ENCODE results near the gene SART3. TPM values are rescaled to one million over a fixed set of nuclear protein-coding genes. Genes with fewer than 3 reads are reported as not detected.

Gene SART3
- total and polyA plus RNA-seq, 2 of the 8 experiments (the other 6 are each of a cell fraction or from before 2014, with no cell fraction given): 16.0 to 103 TPM

DNA sequence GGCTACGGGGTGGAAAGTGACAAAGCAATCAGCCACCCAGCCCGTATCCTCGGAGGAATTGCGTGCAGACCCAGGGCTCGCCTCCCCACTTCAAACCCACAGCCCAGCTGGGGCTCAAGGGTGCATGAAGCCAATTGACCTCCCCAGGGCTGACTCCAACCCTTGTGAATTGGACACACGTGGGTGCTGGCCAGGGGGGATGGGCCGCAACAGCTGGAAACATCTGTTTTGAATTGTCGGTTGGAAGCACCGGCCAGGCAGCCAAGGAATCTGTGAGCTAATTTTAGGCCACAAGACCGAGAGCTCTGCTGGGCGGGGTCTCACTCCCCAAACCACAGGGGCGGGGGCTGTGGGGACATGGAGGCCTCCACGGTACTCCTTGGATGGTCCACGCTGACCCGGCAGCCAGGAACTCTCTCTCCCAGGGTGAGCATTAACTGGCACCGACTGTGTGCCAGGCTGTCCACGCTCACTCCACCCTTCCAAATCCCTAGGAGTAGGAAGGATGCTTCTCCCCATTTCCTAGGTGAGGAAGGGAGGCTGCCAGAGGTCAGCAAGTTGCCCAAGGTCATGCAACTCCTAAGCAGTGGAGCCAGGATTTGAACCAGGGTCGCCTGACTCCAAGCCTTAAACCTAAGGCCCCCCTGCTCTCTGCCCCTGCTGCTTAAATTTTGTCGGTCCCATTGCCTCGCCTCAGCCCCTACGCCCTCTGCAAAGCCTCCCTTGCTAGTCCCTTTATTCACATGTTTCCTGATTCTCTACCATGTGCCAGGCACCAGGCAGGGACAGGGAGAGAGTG is 48.8 kb upstream of the SART3 start:
- 80% methylated on average over 21 of the region's 21 CpGs; no CpG with 5 or more reads in 1 of the 2 experiments for WGBS, 2 experiments (ENCODE audit: extremely low coverage in 1 of 2, insufficient coverage in 1 of 2, insufficient read length in 1 of 2, insufficient replicate concordance in 2 of 2, low coverage in 1 of 2, low lambda C conversion rate in 2 of 2, missing lambda C conversion rate in 1 of 2)
- DNase-seq (ENCODE audit: low read depth in 1 of 2, low spot score in 2 of 2): no peak
- no peaks in the 10 kb centered on the region for H3K79me2 ChIP-seq (ENCODE audit: control insufficient read depth in 1 of 2, insufficient read depth in 2 of 2, low read length in 2 of 2)
- no peaks in the 10 kb centered on the region for H3K79me1 ChIP-seq (ENCODE audit: low read depth, low read length)
- H3K27ac ChIP-seq (ENCODE audit: low read depth, low read length): no peak overlapping the region
- H4K8ac ChIP-seq (ENCODE audit: extremely low read depth, insufficient read depth, low read length): 0 out of 2 replicates have a peak overlapping the region, but pooled peaks have one; percentile 42
- peaks cover 9% of the 10 kb centered on the region; the same call in 1 of the 2 replicates for H3K23me2 ChIP-seq (ENCODE audit: low read depth, low read length)
- H2AFZ ChIP-seq (ENCODE audit: low read length): 0 out of 2 replicates have a peak overlapping the region, but pooled peaks have one; percentile 60
- H3K4me3 ChIP-seq (ENCODE audit: extremely low read depth in 1 of 4, insufficient read depth in 2 of 4, low read depth in 3 of 4, low read length in 4 of 4): no peak overlapping the region
- no peaks in the 10 kb centered on the region for H3K9me3 ChIP-seq (ENCODE audit: insufficient read depth in 2 of 2, low read depth in 1 of 2, low read length in 1 of 2)
- H3K4me1 ChIP-seq (replicated peaks in 1 of 4; ENCODE audit: control insufficient read depth in 3 of 4, insufficient read depth in 4 of 4, low read length in 3 of 4): peaks cover 0 to 14% (median 1%) of the 10 kb centered on the region in 4 experiments; a peak in 4 of 7 replicates
- ChIA-PET POLR2A (ENCODE audit: partially characterized antibody) (interaction anchor here (1.4 to 2.0 kb wide), 5 partner anchors 9 to 48 kb away, joined by 3 to 6 read pairs (median 4); partner anchors contain the start of genes SART3 and TMEM119), CTCF (ENCODE audit: partially characterized antibody) (interaction anchor here (0.7 to 22.5 kb wide), 7 partner anchors 8 to 54 kb away, joined by 3 to 523 read pairs (median 6); partner anchors contain the start of genes ISCU, SART3, SELPLG and TMEM119)
- H2BK5ac ChIP-seq (ENCODE audit: low read depth, low read length): no peak overlapping the region; the same call in 1 of the 2 replicates
- H3K18ac ChIP-seq (ENCODE audit: extremely low read depth, low read length): no peak overlapping the region
- H3K56ac ChIP-seq (replicated peaks; ENCODE audit: insufficient read length, low read depth, low read length): no peak overlapping the region
- H3K27me3 ChIP-seq (replicated peaks in 1 of 4; ENCODE audit: control insufficient read depth in 3 of 4, extremely low read depth in 1 of 4, insufficient read depth in 3 of 4, low read length in 3 of 4): no peaks in the 10 kb centered on the region
- H3K9ac ChIP-seq (replicated peaks in 1 of 4; ENCODE audit: extremely low read depth in 1 of 4, low read depth in 3 of 4, low read length in 3 of 4): no peak overlapping the region
- no peaks in the 10 kb centered on the region for H4K20me1 ChIP-seq (replicated peaks in 1 of 2; ENCODE audit: control insufficient read depth in 1 of 2, insufficient read depth in 2 of 2, low read length in 2 of 2)
- no peak overlapping the region for H3K4me2 ChIP-seq (ENCODE audit: insufficient read depth in 1 of 2, low read depth in 2 of 2, low read length in 2 of 2)
- no peak overlapping the region for H3K4ac ChIP-seq (replicated peaks; ENCODE audit: insufficient read length, low read depth, low read length)
- H2AK5ac ChIP-seq (ENCODE audit: low read depth, low read length): no peak overlapping the region; the same call in 1 of the 2 replicates
- H2BK20ac ChIP-seq (ENCODE audit: low read length): no peak overlapping the region
- H2BK12ac ChIP-seq (ENCODE audit: low read depth, low read length): peak overlapping the region; percentile 44; the same call in 1 of the 2 replicates
- no peak overlapping the region for H3K23ac ChIP-seq (ENCODE audit: insufficient read length)
- no peak overlapping the region for H2BK120ac ChIP-seq (replicated peaks; ENCODE audit: low read depth, low read length)
- H3K14ac ChIP-seq (ENCODE audit: insufficient read length): no peak overlapping the region
- H4K91ac ChIP-seq (replicated peaks; ENCODE audit: insufficient read length, low read length): peak overlapping the region; percentile 61
- H3K36me3 ChIP-seq (ENCODE audit: control insufficient read depth in 2 of 4, insufficient read depth in 4 of 4, low read length in 3 of 4): no peaks in the 10 kb centered on the region
- peak overlapping the region; percentile 26 for H4K5ac ChIP-seq (ENCODE audit: insufficient read length, low read depth, low read length)
- no peak for FAIRE-seq
- no peak overlapping the region for H2BK15ac ChIP-seq (ENCODE audit: low read length)
- no peak for TF ChIP-seq SUZ12 (IDR thresholded peaks at IDR 0.05; ENCODE audit: low read length)
- TF ChIP-seq, protein P1, sequence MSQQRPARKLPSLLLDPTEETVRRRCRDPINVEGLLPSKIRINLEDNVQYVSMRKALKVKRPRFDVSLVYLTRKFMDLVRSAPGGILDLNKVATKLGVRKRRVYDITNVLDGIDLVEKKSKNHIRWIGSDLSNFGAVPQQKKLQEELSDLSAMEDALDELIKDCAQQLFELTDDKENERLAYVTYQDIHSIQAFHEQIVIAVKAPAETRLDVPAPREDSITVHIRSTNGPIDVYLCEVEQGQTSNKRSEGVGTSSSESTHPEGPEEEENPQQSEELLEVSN (IDR thresholded peaks at IDR 0.05): no peak
- TF ChIP-seq CHD2 (IDR thresholded peaks at IDR 0.05; ENCODE audit: low read length): no peak
- no peak for TF ChIP-seq EP300 (IDR thresholded peaks at IDR 0.05; ENCODE audit: borderline replicate concordance in 1 of 2, low read depth in 2 of 2, low read length in 2 of 2)
- TF ChIP-seq RXRA (IDR thresholded peaks at IDR 0.05; ENCODE audit: insufficient read depth, low read depth, low read length): no peak
- TF ChIP-seq SAP30 (IDR thresholded peaks at IDR 0.05; ENCODE audit: insufficient read depth, insufficient replicate concordance, low read length): no peak
- TF ChIP-seq RAD21 (IDR thresholded peaks at IDR 0.05 in 1 of 2, conservative IDR thresholded peaks at IDR 0.05 in 1 of 2; ENCODE audit: low read depth in 2 of 2, low read length in 2 of 2): no peak
- TF ChIP-seq EZH2 (IDR thresholded peaks at IDR 0.05; ENCODE audit: low read depth, low read length, severe bottlenecking): no peak

Measured in H1 (cell line).